ENCODE data around the gene ERLEC1. TPM values are rescaled to one million over a fixed set of nuclear protein-coding genes. Genes with fewer than 3 reads are reported as not detected.

The ERLEC1 gene
- total RNA-seq, 5 donors from 2014 or later (not counting 1 experiment from before 2014, with no cell fraction given): 16.7 to 28.3 (median 25.2) TPM

GRCh38 chr2:53802617-53803151 is 15.8 kb downstream of the ERLEC1 start:
- no peak overlapping the region for H3K27ac Mint-ChIP-seq
- H3K9me3 Mint-ChIP-seq: no peaks in the 10 kb centered on the region
- no peaks in the 10 kb centered on the region for H3K9me3 ChIP-seq
- 94% methylated on average over 7 of the region's 7 CpGs for WGBS (ENCODE audit: insufficient coverage)
- CTCF ChIA-PET: no interaction called here
- H3K36me3 ChIP-seq (ENCODE audit: control insufficient read depth in 2 of 2, extremely low read depth in 1 of 2, insufficient read depth in 1 of 2, low read length in 1 of 2): peaks cover 0 to 61% of the 10 kb centered on the region in 2 donors
- no peaks in the 10 kb centered on the region for H3K4me1 Mint-ChIP-seq
- H3K4me3 ChIP-seq (ENCODE audit: control insufficient read depth in 1 of 2, extremely low read depth in 1 of 2, low read length in 1 of 2): no peak overlapping the region
- H3K27me3 ChIP-seq (replicated peaks in 1 of 2; ENCODE audit: control insufficient read depth in 2 of 2, extremely low read depth in 1 of 2, insufficient read depth in 2 of 2, low read length in 1 of 2): no peaks in the 10 kb centered on the region
- H3K4me3 Mint-ChIP-seq: no peak overlapping the region
- H3K27me3 Mint-ChIP-seq: no peaks in the 10 kb centered on the region
- DNase-seq: no peak
- no peaks in the 10 kb centered on the region for H3K4me1 ChIP-seq (ENCODE audit: control insufficient read depth in 1 of 2, extremely low read depth in 1 of 2, insufficient read depth in 2 of 2, low read length in 2 of 2)
- no peak for ATAC-seq (replicated peaks in 1 of 4)
- H3K36me3 Mint-ChIP-seq: peaks cover 44% of the 10 kb centered on the region
- H3K27ac ChIP-seq (ENCODE audit: low read length): no peak overlapping the region
- POLR2A ChIA-PET: interaction anchor here in 1 of 2 donors (0.7 kb wide), 1 partner anchor 1614 kb away, joined by 4 read pairs; no protein-coding TSS in a partner anchor

DNA sequence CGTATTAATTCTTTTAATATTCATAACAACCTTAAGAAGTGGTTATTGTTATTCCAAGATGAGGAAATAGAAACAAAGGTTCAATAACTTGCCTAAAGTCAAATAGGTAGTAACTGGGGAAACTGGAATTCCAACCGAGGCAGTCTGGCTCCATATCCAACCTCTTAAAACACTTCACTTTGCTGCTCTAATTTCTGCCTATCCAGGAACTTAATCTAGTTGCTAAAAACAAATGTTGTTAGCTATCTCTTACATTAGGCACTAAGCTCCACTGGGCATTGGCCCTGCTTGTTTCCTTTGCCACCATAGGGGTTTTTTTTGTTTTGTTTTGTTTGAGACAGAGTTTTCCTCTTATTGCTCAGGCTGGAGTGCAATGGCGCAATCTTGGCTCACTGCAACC is 24.8 kb downstream of the ERLEC1 start:
- peaks cover 5 to 62% of the 10 kb centered on the region in 2 donors for H3K36me3 ChIP-seq (ENCODE audit: control insufficient read depth in 2 of 2, extremely low read depth in 1 of 2, insufficient read depth in 1 of 2, low read length in 1 of 2)
- H3K9me3 Mint-ChIP-seq: no peaks in the 10 kb centered on the region
- H3K9me3 ChIP-seq: no peaks in the 10 kb centered on the region
- no peaks in the 10 kb centered on the region for H3K4me1 Mint-ChIP-seq
- no peak overlapping the region for H3K4me3 Mint-ChIP-seq
- no peaks in the 10 kb centered on the region for H3K4me1 ChIP-seq (ENCODE audit: control insufficient read depth in 1 of 2, extremely low read depth in 1 of 2, insufficient read depth in 2 of 2, low read length in 2 of 2)
- peaks cover 46% of the 10 kb centered on the region for H3K36me3 Mint-ChIP-seq
- no peak overlapping the region for H3K27ac Mint-ChIP-seq
- no peaks in the 10 kb centered on the region for H3K27me3 Mint-ChIP-seq
- DNase-seq (no peak), ATAC-seq (replicated peaks in 1 of 4) (no peak)
- H3K27ac ChIP-seq (ENCODE audit: low read length): no peak overlapping the region
- no CpG with 5 or more reads among the region's 3 CpGs for WGBS (ENCODE audit: insufficient coverage)
- H3K27me3 ChIP-seq (replicated peaks in 1 of 2; ENCODE audit: control insufficient read depth in 2 of 2, extremely low read depth in 1 of 2, insufficient read depth in 2 of 2, low read length in 1 of 2): no peaks in the 10 kb centered on the region
- POLR2A ChIA-PET: no interaction called here
- no peak overlapping the region for H3K4me3 ChIP-seq (ENCODE audit: control insufficient read depth in 1 of 2, extremely low read depth in 1 of 2, low read length in 1 of 2)
- CTCF ChIA-PET: no interaction called here

GRCh38 chr2:53813151-53813550 is 26.3 kb downstream of the ERLEC1 start:
- H3K27me3 ChIP-seq (replicated peaks in 1 of 2; ENCODE audit: control insufficient read depth in 2 of 2, extremely low read depth in 1 of 2, insufficient read depth in 2 of 2, low read length in 1 of 2): no peaks in the 10 kb centered on the region
- peaks cover 5 to 55% of the 10 kb centered on the region in 2 donors for H3K36me3 ChIP-seq (ENCODE audit: control insufficient read depth in 2 of 2, extremely low read depth in 1 of 2, insufficient read depth in 1 of 2, low read length in 1 of 2)
- no peaks in the 10 kb centered on the region for H3K27me3 Mint-ChIP-seq
- H3K4me1 ChIP-seq (ENCODE audit: control insufficient read depth in 1 of 2, extremely low read depth in 1 of 2, insufficient read depth in 2 of 2, low read length in 2 of 2): no peaks in the 10 kb centered on the region
- no peak overlapping the region for H3K4me3 Mint-ChIP-seq
- peaks cover 54% of the 10 kb centered on the region for H3K36me3 Mint-ChIP-seq
- POLR2A ChIA-PET: no interaction called here
- no peaks in the 10 kb centered on the region for H3K9me3 ChIP-seq
- no peak overlapping the region for H3K27ac Mint-ChIP-seq
- ATAC-seq (replicated peaks in 1 of 4): no peak
- H3K4me3 ChIP-seq (ENCODE audit: control insufficient read depth in 1 of 2, extremely low read depth in 1 of 2, low read length in 1 of 2): no peak overlapping the region
- no peak for DNase-seq
- no peaks in the 10 kb centered on the region for H3K9me3 Mint-ChIP-seq
- CTCF ChIA-PET: no interaction called here
- H3K27ac ChIP-seq (ENCODE audit: low read length): no peak overlapping the region
- no peaks in the 10 kb centered on the region for H3K4me1 Mint-ChIP-seq

GRCh38 chr2:53818854-53819435 is 32.1 kb downstream of the ERLEC1 start:
- H3K4me3 ChIP-seq (ENCODE audit: control insufficient read depth in 1 of 2, extremely low read depth in 1 of 2, low read length in 1 of 2): no peak overlapping the region
- no peak for DNase-seq
- H3K27me3 ChIP-seq (replicated peaks in 1 of 2; ENCODE audit: control insufficient read depth in 2 of 2, extremely low read depth in 1 of 2, insufficient read depth in 2 of 2, low read length in 1 of 2): no peaks in the 10 kb centered on the region
- no peaks in the 10 kb centered on the region for H3K4me1 ChIP-seq (ENCODE audit: control insufficient read depth in 1 of 2, extremely low read depth in 1 of 2, insufficient read depth in 2 of 2, low read length in 2 of 2)
- no peak overlapping the region for H3K27ac ChIP-seq (ENCODE audit: low read length)
- H3K36me3 Mint-ChIP-seq: peaks cover 32% of the 10 kb centered on the region
- no peaks in the 10 kb centered on the region for H3K4me1 Mint-ChIP-seq
- no peaks in the 10 kb centered on the region for H3K9me3 Mint-ChIP-seq
- ChIA-PET CTCF (interaction anchor here in 1 of 2 donors (0.7 kb wide), 1 partner anchor 18 kb away, joined by 8 read pairs; no protein-coding TSS in a partner anchor), POLR2A (interaction anchor here in 1 of 2 donors (0.7 kb wide), 1 partner anchor 12 kb away, joined by 14 read pairs; no protein-coding TSS in a partner anchor)
- no peaks in the 10 kb centered on the region for H3K27me3 Mint-ChIP-seq
- H3K27ac Mint-ChIP-seq: no peak overlapping the region
- WGBS (ENCODE audit: insufficient coverage): 83% methylated on average over 3 of the region's 3 CpGs
- peaks cover 3 to 26% of the 10 kb centered on the region in 2 donors for H3K36me3 ChIP-seq (ENCODE audit: control insufficient read depth in 2 of 2, extremely low read depth in 1 of 2, insufficient read depth in 1 of 2, low read length in 1 of 2)
- ATAC-seq (replicated peaks in 1 of 4): no peak
- H3K9me3 ChIP-seq: no peaks in the 10 kb centered on the region
- no peak overlapping the region for H3K4me3 Mint-ChIP-seq

- no peaks in the 10 kb centered on the region for H3K27me3 Mint-ChIP-seq
- Histone ChIP-seq H3K36me3 (ENCODE audit: control insufficient read depth in 2 of 2, extremely low read depth in 1 of 2, insufficient read depth in 1 of 2, low read length in 1 of 2) (peaks cover 3 to 25% of the 10 kb centered on the region in 2 donors), H3K27me3 (replicated peaks in 1 of 2; ENCODE audit: control insufficient read depth in 2 of 2, extremely low read depth in 1 of 2, insufficient read depth in 2 of 2, low read length in 1 of 2) (no peaks in the 10 kb centered on the region), H3K27ac (ENCODE audit: low read length) (no peak overlapping the region), H3K4me1 (ENCODE audit: control insufficient read depth in 1 of 2, extremely low read depth in 1 of 2, insufficient read depth in 2 of 2, low read length in 2 of 2) (no peaks in the 10 kb centered on the region), H3K9me3 (no peaks in the 10 kb centered on the region), H3K4me3 (ENCODE audit: control insufficient read depth in 1 of 2, extremely low read depth in 1 of 2, low read length in 1 of 2) (no peak overlapping the region)
- H3K9me3 Mint-ChIP-seq: no peaks in the 10 kb centered on the region
- no peak overlapping the region for H3K27ac Mint-ChIP-seq
- no peak for DNase-seq
- no peak overlapping the region for H3K4me3 Mint-ChIP-seq
- ChIA-PET POLR2A (interaction anchor here in 1 of 2 donors (0.7 kb wide), 1 partner anchor 13 kb away, joined by 14 read pairs; no protein-coding TSS in a partner anchor), CTCF (interaction anchor here in 1 of 2 donors (0.7 kb wide), 1 partner anchor 18 kb away, joined by 8 read pairs; no protein-coding TSS in a partner anchor)
- WGBS (ENCODE audit: insufficient coverage): no CpG with 5 or more reads among the region's 4 CpGs
- no peak for ATAC-seq (replicated peaks in 1 of 4)
- H3K4me1 Mint-ChIP-seq: no peaks in the 10 kb centered on the region
- peaks cover 30% of the 10 kb centered on the region for H3K36me3 Mint-ChIP-seq
Observed at GRCh38 chr2:53819634-53820033, 32.8 kb downstream of the ERLEC1 start.

DNA sequence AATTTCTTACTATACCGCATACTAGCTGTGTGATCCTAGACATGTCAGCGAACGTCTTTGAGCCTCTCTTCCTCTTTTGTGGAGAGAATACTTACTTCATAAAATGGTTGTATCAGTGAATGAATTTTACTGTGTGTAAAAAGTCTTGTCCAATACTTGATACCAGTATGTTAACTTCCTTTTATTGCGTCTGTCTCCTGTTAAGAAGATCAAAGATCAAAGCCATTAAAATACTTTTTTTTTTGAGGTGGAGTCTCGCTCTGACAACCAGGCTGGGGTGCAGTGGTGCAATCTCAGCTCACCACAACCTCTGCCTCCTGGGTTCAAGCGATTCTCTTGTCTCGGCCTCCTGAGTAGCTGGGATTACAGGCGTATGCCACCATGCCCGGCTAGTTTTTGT is 33.2 kb downstream of the ERLEC1 start:
- 100% methylated on average over 1 of the region's 9 CpGs for WGBS (ENCODE audit: insufficient coverage)

More for the DNA sequence above, 33.2 kb downstream of the ERLEC1 start:
- Histone ChIP-seq H3K27me3 (replicated peaks in 1 of 2; ENCODE audit: control insufficient read depth in 2 of 2, extremely low read depth in 1 of 2, insufficient read depth in 2 of 2, low read length in 1 of 2) (no peaks in the 10 kb centered on the region), H3K4me3 (ENCODE audit: control insufficient read depth in 1 of 2, extremely low read depth in 1 of 2, low read length in 1 of 2) (no peak overlapping the region), H3K4me1 (ENCODE audit: control insufficient read depth in 1 of 2, extremely low read depth in 1 of 2, insufficient read depth in 2 of 2, low read length in 2 of 2) (no peaks in the 10 kb centered on the region), H3K9me3 (no peaks in the 10 kb centered on the region), H3K27ac (ENCODE audit: low read length) (no peak overlapping the region), H3K36me3 (ENCODE audit: control insufficient read depth in 2 of 2, extremely low read depth in 1 of 2, insufficient read depth in 1 of 2, low read length in 1 of 2) (peaks cover 3 to 25% of the 10 kb centered on the region in 2 donors)
- POLR2A ChIA-PET: no interaction called here
- Mint-ChIP-seq H3K27ac (no peak overlapping the region), H3K27me3 (no peaks in the 10 kb centered on the region), H3K36me3 (peaks cover 29% of the 10 kb centered on the region), H3K4me1 (no peaks in the 10 kb centered on the region), H3K4me3 (no peak overlapping the region), H3K9me3 (no peaks in the 10 kb centered on the region)
- no peak for DNase-seq
- ATAC-seq (replicated peaks in 1 of 4): no peak
- CTCF ChIA-PET: no interaction called here
